EH (cell line): ENCODE results near the gene USE1.

Experiments used
- DNase-seq: peaks from one replicate; pipeline ENCODE4 v3.0.0-alpha.2; 2015; ENCODE audit warnings: low read depth

Gene USE1

DNA sequence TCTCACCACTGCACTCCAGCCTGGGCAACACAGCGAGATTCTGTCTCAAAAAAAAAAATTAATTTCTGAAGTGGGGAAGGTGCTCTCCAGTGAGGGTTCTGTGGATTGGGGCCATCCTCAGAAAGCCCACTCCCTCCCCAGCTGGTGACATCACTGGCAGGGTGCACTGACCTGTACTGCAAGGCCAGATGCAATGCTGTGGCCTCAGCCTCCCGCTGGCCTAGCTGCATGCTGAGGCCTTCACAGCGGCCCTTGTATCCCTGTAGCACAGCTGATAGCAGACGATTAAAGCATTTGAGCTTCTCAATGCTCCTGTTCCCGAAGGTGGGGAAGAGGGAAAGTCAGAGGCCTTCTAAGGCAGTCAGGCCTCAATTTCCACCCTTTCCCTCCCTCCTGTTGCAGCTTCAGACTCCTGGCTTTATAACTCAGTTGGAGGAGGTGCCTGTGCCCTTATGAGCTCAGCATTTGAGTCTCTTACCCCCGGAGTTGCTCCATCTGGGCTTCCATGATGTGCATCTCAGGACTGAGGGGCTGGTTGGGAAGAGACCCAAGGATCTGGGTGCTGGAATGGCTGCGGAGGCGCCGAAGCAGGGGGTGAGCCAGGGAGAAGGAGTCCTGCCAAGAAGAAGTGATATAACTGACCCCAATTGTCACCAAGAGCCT is 44.1 kb downstream of the USE1 start:
- DNase-seq = no peak

DNA sequence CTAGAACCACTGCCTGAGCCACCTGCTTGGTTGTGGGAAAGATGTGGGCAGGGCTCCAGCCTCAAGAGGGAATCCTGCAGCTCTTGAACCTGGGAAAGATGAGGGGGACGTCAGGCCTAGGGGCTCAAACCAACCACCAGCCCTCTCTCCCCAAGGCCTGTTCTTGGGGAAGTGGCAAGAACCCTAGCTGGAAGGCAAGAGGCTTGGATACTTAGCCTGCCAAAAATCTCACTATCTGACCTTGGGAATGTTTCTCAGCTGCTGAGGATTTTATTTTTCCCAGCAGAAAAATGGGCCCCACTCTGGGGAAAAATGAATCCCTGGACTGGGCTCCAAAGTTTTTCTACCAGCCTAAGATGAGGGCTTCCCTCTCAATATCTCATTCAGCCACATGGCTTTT is 44.8 kb downstream of the USE1 start:
- DNase-seq = no peak

DNA sequence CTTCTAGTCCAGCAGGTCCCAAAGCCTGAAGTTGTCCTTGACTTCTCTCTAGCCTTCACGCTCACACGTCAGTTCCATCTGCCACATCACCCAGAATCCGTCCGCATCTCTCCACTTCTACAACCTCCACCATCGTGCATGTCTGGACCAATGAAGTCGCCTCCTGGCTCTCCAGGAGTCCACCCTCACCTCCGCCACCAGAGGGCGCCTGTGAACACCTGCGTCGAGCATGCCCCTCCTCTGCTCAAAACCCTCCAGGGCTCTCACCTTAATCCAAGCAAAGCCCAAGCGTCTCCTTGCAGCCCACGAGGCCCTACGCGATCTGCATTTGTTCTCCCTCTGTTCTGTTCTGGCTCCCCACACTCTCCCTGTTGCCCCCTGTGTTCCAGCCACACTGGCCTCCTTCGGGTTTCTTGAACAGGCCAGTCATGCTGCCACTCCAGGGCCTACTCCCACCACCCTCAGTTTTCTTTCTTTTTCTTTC is 45.7 kb downstream of the USE1 start:
- DNase-seq = peak; percentile 79

DNA sequence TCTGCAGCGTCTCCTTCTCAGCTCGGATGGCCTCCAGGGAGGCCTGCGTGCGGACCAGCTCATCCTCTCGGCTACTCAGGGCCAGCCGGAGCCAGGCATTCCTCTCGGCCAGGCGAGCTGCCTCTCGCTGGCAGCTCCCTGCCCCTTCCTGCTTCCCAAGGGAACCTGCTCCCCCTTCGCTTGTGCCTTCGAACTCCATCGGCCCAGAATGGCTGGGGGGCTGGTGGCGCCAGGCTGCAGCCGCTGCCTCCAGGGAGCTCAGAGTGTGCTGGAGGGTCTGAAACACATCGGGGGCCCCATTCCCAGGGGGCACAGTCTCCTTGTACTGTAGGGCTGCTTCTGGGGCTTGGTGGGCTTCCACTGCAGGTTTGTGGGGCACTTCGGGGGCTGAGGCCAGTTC is 47.4 kb downstream of the USE1 start:
- DNase-seq = no peak

DNA sequence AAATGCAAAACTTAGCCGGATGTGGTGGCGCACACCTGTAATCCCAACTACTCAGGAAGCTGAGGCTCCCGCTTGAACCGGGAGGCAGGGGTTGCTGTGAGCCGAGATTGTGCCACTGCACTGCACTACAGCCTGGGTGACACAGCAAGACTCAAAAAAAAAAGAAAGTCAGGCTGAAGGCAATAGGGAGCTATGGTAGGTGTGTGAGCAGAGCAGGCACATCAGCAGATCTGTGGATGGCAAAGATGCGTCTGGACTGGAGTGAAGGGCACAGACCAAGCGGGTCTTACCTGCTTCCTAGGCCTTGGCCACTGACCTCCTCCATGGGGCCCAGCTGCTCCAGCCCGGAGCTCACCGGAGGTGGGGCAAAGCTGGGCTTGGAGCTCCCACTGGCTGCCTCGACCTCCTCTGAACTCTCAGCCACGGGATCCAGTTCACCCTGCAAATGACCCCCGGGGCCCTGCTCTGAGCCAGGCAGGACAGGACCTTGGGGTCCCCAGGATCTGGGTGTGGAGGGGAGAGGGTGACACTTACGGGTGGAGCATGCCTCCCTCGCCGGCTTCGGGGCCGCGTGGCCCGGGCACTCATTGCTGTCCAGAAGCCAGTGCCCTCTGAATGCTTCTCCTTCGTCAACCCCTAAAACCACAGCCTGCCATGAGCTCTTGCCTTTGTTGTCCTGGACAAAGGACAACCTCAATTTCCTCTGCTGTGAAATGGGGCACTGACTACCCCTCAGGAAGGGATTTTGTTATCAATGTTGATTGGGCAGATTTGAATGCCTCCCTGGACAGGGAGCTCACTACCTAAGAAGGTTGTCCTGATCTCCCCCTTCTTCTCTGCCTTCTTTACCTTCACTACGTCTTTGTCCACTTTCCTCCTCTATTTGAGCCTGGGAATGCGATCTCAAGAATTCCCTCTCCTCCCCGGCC is 48.8 kb downstream of the USE1 start:
- DNase-seq = no peak

DNA sequence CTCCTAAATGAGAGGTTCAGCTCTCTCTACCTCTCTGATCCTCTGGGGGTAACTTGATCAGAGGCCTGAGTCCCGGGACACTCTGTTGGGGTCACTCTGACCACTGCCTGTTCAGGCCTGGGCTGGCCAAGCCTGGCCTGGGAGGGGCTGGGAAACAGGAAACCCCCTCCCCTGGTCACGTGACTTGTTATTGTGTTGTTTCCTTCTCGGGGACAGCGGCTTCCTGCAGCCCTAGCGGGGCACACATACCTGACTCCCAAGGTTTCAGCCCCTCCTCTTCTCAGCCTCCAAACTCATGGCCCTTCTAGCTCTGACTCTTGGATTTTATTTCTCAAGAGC is 49.5 kb downstream of the USE1 start, which contains the start of gene USHBP1:
Gene USHBP1, minus strand, starts transcription at position 105 of the 339 bp plus-strand sequence. CDS start 446 bp downstream, outside the sequence.
- DNase-seq = no peak

DNA sequence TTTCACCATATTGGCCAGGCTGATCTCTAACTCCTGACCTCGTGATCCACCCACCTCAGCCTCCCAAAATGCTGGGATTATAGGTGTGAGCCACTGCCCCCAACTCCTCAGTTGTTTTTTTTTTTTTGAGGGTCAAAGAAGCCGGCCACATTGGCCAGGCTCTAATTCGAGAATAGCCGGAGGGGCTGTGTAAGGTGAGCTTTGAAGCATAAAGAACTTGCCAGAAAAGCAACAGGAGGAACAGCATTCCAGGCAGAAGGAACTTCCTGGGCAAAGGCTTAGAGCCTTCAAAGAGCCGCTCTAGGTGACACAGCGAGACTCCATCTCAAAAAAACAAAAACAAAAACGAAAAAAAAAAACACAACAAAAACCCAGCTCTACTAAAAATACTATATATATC is 50.9 kb downstream of the USE1 start:
- DNase-seq = no peak

DNA sequence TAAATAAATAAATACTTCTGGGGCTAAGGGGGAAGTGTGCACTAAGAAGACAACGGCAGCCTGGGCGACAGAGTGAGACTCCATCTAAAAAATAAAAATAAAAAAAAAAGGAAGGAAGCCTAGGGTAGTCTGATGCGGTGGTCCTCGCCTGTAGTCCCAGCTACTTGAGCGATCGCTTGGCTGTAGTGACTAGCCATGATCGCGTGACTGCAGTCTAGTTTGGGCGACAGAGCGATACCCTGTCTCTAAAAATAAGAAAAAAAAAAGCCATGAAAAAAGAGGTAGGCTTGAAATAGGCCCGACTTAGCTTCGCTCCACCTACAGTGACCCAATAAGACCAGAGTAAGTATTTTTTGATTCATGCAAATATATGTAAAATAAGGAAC is 51.4 kb downstream of the USE1 start:
- no peak for DNase-seq

DNA sequence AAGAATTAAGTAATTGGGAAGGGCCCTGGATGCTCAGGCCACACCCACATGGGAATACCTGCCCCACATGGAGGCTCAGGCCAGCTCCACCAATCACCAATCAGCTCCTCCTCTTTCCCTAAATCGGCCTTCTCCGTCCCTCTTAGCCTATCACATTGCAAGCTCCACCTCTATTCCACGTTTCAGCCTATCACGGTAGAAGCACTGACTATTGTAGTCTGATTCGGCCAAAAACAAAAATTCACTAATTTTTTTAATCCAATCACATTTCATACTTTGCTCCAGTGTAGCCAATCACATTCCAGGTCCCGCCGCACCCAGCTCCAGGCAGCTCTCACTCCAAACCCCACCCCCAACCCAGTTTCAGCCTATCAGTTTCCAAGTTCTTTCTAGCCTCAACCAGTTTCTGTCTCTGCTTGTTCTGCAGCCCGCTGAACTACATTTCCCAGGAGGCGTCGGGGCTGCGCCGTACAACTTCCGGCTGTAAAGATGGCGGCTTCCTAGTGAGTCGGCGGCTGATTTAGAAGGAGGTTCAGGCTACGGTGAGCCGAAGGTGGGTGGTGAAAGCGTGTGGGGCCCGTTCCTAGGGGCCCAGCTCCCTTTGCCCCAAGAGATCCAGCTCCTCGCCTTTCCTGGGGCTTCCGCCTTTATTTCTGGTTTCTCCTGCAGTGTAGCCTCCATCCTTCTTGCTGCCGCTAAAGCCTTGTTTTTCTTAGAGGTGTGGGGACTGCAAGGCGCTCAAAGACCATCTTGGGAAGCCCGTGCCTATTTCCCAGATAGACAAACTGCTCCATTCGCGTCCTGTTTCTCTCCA is 52.0 kb downstream of the USE1 start, which contains the start of gene BABAM1:
Gene BABAM1, plus strand, starts transcription at position 469 of the 814 bp plus-strand sequence. CDS start 1,364 bp downstream, outside the sequence.
- DNase-seq = peak; percentile 99

DNA sequence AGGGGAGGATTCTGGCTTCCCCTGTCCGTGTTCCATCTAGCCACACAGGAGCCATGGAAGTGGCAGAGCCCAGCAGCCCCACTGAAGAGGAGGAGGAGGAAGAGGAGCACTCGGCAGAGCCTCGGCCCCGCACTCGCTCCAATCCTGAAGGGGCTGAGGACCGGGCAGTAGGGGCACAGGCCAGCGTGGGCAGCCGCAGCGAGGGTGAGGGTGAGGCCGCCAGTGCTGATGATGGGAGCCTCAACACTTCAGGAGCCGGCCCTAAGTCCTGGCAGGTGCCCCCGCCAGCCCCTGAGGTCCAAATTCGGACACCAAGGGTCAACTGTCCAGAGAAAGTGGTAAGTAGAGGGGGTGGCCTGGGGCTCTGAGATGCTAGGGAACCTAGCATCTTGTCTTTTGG is 53.6 kb downstream of the USE1 start:
- DNase-seq = no peak
